NCI-H2227 treated with DMSO at 0.1 percent for 48 hours (cell line): ENCODE measurements around the gene ZDHHC19.
A peak's percentile ranks its signal among the peaks of the same experiment; 100 is the strongest.
"Not testable (repeated sequence)": the region's sequence is repeated elsewhere in the genome, so short reads cannot be mapped to it uniquely, and the experiment has no call there.

Source experiments
- DNase-seq: peaks from one replicate; lab custom pipeline; 2025; lab: John Stamatoyannopoulos, UW

ZDHHC19 gene

GRCh38 chr3:196225086-196225485 is 13.9 kb upstream of the ZDHHC19 start:
- DNase-seq: no peak

- no peak for DNase-seq
These were observed 11.8 kb upstream of the ZDHHC19 start for GRCh38 chr3:196222876-196223595.

GRCh38 chr3:196220991-196221390 is 9.8 kb upstream of the ZDHHC19 start:
- DNase-seq: no peak

GRCh38 chr3:196220587-196220986 is 9.4 kb upstream of the ZDHHC19 start:
- no peak for DNase-seq

DNA sequence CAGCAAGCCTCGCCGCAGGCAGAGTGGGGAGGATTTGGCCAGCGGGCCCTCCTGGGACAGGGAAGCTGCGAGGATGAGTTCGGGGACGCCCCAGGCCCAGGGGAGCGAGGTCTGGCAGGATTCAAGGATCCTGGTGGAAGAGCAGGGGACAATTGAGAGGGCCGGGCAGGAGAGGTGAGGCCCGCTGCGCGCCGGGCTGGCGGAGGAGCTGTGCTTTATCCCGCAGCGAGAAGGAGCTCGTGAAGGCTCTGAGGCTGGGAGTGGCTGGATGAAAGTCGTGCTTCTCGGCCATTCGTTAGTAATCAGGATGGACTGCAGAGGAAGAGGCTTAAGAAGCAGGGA is 8.7 kb upstream of the ZDHHC19 start:
- no peak for DNase-seq

DNA sequence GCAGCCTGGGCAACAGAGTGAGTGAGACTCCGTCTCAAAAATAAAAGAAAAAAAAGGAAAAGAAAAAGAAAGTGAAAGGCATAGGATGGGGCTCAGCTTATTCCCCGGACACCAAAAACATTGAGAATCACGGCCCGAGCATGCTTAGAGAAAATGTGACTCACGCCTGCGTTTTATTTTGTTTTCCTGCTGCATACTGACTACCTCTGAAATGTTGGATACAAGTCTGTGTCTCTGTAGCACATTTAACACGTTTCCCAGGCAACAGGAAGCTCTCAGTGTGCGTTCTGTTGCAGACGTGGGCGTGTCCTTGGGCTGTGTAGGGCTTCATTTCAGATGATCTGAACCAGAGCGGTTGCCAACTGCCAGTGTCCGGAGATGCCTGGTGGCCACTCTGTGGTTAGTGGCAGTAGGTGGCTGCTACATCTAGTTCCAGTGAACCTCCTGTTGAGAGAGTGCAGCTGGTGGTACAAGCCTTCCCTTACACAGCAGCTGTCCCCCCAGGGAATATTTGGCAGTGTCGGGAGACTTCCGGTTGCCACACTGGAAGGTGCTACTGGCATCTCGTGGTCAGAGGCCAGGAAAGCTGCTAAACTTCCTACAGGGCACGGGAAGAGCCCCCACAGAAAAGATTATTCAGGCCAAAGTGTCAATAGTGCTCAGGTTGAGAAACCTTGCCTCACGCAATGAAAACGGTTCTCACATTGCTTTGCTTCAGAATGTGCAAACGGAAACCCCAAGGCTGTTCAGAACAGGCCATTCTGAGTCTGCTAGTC is 8.2 kb upstream of the ZDHHC19 start:
- peak; percentile 75 for DNase-seq

GRCh38 chr3:196218155-196218712 is 7.0 kb upstream of the ZDHHC19 start:
- DNase-seq: no peak

DNA sequence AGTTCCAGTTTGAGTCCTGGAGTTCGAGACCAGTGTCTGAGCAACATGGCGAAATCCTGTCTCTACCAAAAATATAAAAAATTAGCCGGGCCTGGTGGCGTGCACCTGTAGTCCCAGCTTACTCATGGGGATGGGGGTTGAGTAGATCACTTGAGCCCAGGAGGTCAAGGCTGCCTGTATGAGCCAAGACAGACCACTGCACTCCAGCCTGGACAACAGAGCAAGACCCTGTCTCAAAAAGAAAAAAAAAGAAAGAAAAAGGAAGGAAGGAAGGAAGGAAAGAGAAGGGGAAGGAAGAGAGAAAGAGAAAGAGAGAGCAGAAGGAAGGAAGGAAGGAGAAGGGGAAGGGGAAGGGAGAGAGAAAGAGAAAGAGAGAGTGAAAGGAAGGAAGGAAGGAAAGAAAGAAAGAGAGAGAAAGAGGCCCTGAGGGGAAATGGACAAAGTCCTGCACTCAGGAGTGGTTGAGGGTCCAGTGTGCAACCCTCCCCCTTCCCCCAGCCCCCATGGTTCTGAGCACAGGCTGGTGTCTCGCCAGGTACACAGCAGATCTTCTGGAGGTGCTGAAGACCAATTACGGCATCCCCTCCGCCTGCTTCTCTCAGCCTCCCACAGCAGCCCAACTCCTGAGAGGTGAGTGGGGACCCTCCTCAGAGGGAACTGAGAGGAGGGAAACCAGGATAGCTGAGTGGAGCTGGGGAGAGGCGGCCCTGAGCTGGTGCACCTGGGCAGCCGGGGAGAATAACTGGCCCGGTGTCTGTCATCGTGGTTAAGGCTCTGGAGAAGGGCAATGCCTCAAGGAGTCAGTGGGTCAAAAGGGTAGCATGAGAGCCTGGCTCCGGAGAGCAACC is 6.3 kb upstream of the ZDHHC19 start:
- DNase-seq: no peak

- no peak for DNase-seq
These were observed 5.5 kb upstream of the ZDHHC19 start for GRCh38 chr3:196216681-196217211.

- DNase-seq: no peak
These were observed 4.9 kb upstream of the ZDHHC19 start, which contains the start of gene SLC51A for GRCh38 chr3:196216089-196216564. TSS of gene SLC51A (plus strand) at chr3:196216534. CDS start at chr3:196216713, 179 bp downstream.

DNA sequence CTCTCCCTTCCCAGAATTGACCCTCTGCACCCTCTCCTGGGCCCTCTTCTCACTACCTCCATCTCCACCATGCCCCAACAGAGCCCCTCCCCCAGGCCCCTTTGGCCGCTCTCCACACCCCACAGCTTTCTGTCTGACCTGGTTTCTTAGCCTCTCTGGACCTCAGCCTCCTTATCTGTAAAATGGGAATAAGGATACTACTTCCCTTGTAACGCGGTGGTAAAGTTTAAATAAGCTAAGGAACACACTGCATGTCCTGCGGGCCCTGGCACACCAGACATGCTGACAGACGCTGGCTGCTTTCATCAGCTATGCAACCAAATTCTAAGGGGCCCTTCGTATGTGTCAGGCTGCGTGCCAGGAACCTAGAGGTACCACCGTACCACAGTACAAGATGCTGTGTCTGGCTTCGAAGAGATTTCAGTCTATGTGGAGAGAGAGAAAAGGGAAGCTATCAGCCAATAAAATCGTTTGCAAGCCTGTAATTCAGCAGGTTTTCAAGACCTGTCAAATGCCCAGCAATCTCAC is 4.4 kb upstream of the ZDHHC19 start:
- no peak for DNase-seq

GRCh38 chr3:196214783-196215441 is 3.7 kb upstream of the ZDHHC19 start:
- no peak for DNase-seq

- not testable (repeated sequence) for DNase-seq
These were observed 1.1 kb downstream of the ZDHHC19 start for GRCh38 chr3:196209944-196210672.

GRCh38 chr3:196208942-196209695 is 2.1 kb downstream of the ZDHHC19 start:
- no peak for DNase-seq

- no peak for DNase-seq
These were observed 3.2 kb downstream of the ZDHHC19 start for GRCh38 chr3:196207833-196208607.

DNA sequence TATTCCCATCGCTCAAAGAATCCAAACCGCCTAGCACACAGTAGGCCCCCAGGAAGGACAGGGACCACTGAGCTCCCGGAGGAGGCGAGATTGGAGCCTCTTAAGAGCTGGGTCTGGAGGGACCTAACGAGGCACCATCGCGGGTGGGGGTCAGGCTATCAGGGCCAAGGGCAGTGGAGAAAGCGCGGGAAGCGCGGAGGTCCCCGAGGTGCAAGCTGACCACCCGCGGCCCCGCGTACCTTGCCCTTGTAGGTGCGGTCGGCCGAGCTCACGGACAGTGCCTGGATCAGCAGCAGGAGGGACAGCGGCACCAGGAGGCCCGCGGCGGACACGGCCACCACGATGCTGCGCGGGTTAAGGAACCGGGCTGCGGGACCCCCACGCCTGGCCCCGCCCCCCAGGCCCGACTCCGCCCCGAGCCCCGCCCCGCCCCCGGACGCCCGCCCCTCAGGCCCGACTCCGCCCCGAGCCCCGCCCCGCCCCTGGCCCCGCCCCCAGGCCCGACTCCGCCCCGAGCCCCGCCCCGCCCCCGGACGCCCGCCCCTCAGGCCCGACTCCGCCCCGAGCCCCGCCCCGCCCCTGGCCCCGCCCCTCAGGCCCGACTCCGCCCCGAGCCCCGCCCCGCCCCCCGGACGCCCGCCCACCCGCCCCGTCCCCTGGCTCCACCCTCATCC is 3.9 kb downstream of the ZDHHC19 start:
- DNase-seq: no peak

- not testable (repeated sequence) for DNase-seq
These were observed 5.6 kb downstream of the ZDHHC19 start for GRCh38 chr3:196205442-196206205.
